SKM-1 treated with dmso at 0.1 percent for 144 hours (cell line): ENCODE results near the gene RNASE8.

Experiments used
- DNase-seq: peaks from one replicate; lab custom pipeline; 2025; ENCODE audit not compliant: unreplicated experiment; lab: John Stamatoyannopoulos, UW

The RNASE8 gene

GRCh38 chr14:21050597-21050996, 7.0 kb upstream of the RNASE8 start:
- no peak for DNase-seq

- DNase-seq = no peak
Observed at GRCh38 chr14:21053184-21054122, 4.2 kb upstream of the RNASE8 start.

GRCh38 chr14:21054123-21054767, 3.4 kb upstream of the RNASE8 start:
- DNase-seq = no peak

GRCh38 chr14:21054768-21055145, 2.9 kb upstream of the RNASE8 start:
- no peak for DNase-seq

- no peak for DNase-seq
Observed at GRCh38 chr14:21055432-21056117, 2.0 kb upstream of the RNASE8 start.

- DNase-seq = no peak
Observed at GRCh38 chr14:21056520-21057163, 980 bp upstream of the RNASE8 start.

- no peak for DNase-seq
Observed at GRCh38 chr14:21058903-21059302, 1.3 kb downstream of the RNASE8 start.

GRCh38 chr14:21059842-21060613, 2.4 kb downstream of the RNASE8 start:
- DNase-seq = no peak

- no peak for DNase-seq
Observed at GRCh38 chr14:21060614-21061346, 3.2 kb downstream of the RNASE8 start.

- no peak for DNase-seq
Observed at GRCh38 chr14:21061347-21061668, 3.7 kb downstream of the RNASE8 start.

- no peak for DNase-seq
Observed at GRCh38 chr14:21063479-21063878, 5.9 kb downstream of the RNASE8 start.

GRCh38 chr14:21066882-21067502, 9.4 kb downstream of the RNASE8 start:
- DNase-seq = no peak

- DNase-seq = no peak
Observed at GRCh38 chr14:21068521-21069387, 11.1 kb downstream of the RNASE8 start.

- no peak for DNase-seq
Observed at GRCh38 chr14:21069388-21070082, 11.9 kb downstream of the RNASE8 start.

GRCh38 chr14:21070083-21070609, 12.5 kb downstream of the RNASE8 start, which contains the start of gene ARHGEF40:
Gene ARHGEF40 (plus strand): TSS chr14:21070304. CDS start chr14:21070397, 93 bp downstream.
- no peak for DNase-seq

GRCh38 chr14:21070610-21071224, 13.1 kb downstream of the RNASE8 start:
- no peak for DNase-seq
